ENCODE measurements around the gene SNX25.

GRCh38 chr4:185265942-185266341 lies 56.5 kb downstream of the SNX25 start:
- TF ChIP-seq CTCF (IDR thresholded peaks at IDR 0.05) (no peak), POLR2AphosphoS5 (IDR thresholded peaks at IDR 0.05) (no peak)
